ENCODE data around the gene RREB1. TPM values are rescaled to one million over a fixed set of nuclear protein-coding genes. Genes with fewer than 3 reads are reported as not detected.

Gene RREB1
- total and polyA plus RNA-seq, 2 donors: 9.2 to 13.3 TPM

DNA sequence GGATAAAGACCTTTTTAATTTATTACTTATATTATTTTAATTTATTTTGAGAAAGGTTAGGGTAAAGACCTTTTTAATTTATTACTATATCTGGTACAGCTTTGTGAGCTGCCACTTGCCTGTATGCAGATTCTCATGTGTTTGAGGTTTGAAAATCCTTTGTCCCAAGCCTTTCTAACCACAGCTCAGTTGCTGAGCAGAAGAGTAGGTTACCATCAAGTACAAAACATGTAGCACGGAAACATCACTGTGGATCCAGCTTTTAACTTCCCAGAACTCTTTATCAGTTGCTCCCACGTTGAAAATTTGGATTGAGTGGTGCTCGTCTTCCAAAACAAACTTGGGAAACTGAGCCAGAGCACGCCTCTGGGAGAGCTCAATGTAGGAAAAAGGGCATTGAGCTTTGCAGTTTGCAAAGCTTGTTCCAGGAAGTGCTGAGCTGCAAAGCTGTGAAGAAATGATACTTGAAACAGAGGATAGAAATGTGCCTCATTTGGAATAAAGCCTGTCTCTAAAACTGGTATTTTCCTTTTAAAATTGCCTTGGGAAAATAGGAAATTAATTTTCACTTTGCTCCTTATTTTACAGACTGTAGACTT is 89.0 kb downstream of the RREB1 start:
- Histone ChIP-seq H3K27ac (ENCODE audit: low read depth in 1 of 2, low read length in 1 of 2) (peak overlapping the region; percentile 50 to 64), H3K4me1 (ENCODE audit: control insufficient read depth in 2 of 2, insufficient read depth in 2 of 2, low read length in 2 of 2) (peaks cover 14 to 30% of the 10 kb centered on the region in 2 donors), H3K4me3 (ENCODE audit: low read length in 2 of 2) (no peak overlapping the region), H3K36me3 (ENCODE audit: control insufficient read depth in 2 of 2, insufficient read depth in 2 of 2, low read length in 1 of 2) (peaks cover 0 to 24% of the 10 kb centered on the region in 2 donors), H3K9me3 (ENCODE audit: control insufficient read depth in 2 of 2, insufficient read depth in 1 of 2, low read length in 1 of 2) (no peaks in the 10 kb centered on the region), H3K27me3 (ENCODE audit: control insufficient read depth in 2 of 2, insufficient read depth in 1 of 2, low read length in 1 of 2) (no peaks in the 10 kb centered on the region)
- peak in 4 of 9 donors; percentile 36 to 61 (median 44) for DNase-seq (ENCODE audit: low read depth in 6 of 9, low spot score in 9 of 9)
- 81% methylated on average over 4 of the region's 4 CpGs for WGBS

DNA sequence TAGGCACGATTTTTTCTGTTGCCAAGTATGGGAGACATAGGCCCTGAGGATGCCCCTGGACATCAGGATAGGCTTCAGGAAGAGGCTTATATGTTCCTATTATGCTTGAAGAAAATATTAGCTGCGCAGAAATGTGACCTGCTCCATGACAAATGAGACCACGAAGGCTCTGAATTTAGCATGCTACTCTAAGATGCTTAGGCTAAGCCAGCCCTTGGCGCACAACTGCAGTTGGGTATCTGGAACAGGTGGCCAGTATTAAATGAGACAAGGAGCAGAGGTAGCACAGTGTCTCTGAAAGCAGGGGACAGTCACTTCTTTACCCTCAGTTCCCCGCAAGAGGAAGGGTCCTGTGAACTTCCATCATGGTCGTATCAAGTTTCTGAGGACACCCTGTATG is 90.0 kb downstream of the RREB1 start:
- no peaks in the 10 kb centered on the region for H3K9me3 ChIP-seq (ENCODE audit: control insufficient read depth in 2 of 2, insufficient read depth in 1 of 2, low read length in 1 of 2)
- no peaks in the 10 kb centered on the region for H3K27me3 ChIP-seq (ENCODE audit: control insufficient read depth in 2 of 2, insufficient read depth in 1 of 2, low read length in 1 of 2)
- no peak for DNase-seq (ENCODE audit: low read depth in 6 of 9, low spot score in 9 of 9)
- H3K4me3 ChIP-seq (ENCODE audit: low read length in 2 of 2): no peak overlapping the region
- H3K4me1 ChIP-seq (ENCODE audit: control insufficient read depth in 2 of 2, insufficient read depth in 2 of 2, low read length in 2 of 2): peaks cover 17 to 38% of the 10 kb centered on the region in 2 donors
- peak overlapping the region in 1 of 2 donors; percentile 26 for H3K27ac ChIP-seq (ENCODE audit: low read depth in 1 of 2, low read length in 1 of 2)
- 98% methylated on average over 6 of the region's 6 CpGs for WGBS
- H3K36me3 ChIP-seq (ENCODE audit: control insufficient read depth in 2 of 2, insufficient read depth in 2 of 2, low read length in 1 of 2): peaks cover 0 to 32% of the 10 kb centered on the region in 2 donors

DNA sequence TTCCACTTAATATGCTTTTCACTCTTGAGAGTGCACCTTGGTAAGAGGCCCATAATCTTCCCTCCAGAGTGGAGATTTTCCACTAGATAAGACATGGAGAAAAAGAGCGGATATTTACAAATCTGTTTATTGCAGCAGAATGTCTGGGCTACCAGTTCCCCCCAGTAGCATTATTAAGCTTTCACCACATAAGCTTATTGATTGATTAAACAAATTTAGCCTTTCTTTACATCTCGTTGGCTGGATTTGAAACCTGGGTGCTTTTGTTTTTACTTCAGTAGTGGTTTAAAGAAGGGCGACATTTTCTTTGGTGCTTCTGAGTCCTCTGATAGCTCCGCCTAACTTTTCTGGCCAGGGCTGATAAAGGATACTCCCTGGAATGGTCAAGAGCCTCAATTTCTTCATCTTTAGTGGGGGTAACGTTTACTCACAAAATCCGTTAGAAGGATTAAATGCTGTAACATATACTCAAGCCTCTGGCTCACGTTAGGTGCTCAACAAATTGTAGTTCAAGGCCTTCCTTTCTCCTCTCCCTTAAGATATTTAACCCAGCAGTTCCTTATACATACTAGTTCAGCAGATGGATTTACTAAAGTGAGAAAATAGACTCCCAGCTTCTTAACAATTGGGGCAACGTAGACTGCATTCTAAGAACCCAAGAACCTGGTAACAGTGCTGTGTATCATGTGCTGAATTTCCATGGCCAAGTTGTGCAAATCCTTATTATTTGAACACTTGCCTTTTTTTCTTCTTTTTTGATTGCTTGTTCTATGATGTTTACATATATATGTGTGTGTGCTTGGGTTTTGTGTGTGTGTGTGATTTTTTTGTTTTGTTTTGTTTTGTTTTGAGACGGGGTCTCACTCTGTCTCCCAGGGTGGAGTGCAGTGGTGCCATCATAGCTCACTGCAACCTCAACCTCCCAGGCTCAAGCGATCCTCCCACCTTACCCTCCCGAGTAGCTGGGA is 91.4 kb downstream of the RREB1 start:
- WGBS: 98% methylated on average over 11 of the region's 11 CpGs
- Histone ChIP-seq H3K9me3 (ENCODE audit: control insufficient read depth in 2 of 2, insufficient read depth in 1 of 2, low read length in 1 of 2) (no peaks in the 10 kb centered on the region), H3K36me3 (ENCODE audit: control insufficient read depth in 2 of 2, insufficient read depth in 2 of 2, low read length in 1 of 2) (peaks cover 10 to 40% of the 10 kb centered on the region in 2 donors), H3K4me1 (ENCODE audit: control insufficient read depth in 2 of 2, insufficient read depth in 2 of 2, low read length in 2 of 2) (peaks cover 17 to 38% of the 10 kb centered on the region in 2 donors), H3K27ac (ENCODE audit: low read depth in 1 of 2, low read length in 1 of 2) (no peak overlapping the region), H3K27me3 (ENCODE audit: control insufficient read depth in 2 of 2, insufficient read depth in 1 of 2, low read length in 1 of 2) (no peaks in the 10 kb centered on the region), H3K4me3 (ENCODE audit: low read length in 2 of 2) (no peak overlapping the region)
- DNase-seq (ENCODE audit: low read depth in 6 of 9, low spot score in 9 of 9): no peak

DNA sequence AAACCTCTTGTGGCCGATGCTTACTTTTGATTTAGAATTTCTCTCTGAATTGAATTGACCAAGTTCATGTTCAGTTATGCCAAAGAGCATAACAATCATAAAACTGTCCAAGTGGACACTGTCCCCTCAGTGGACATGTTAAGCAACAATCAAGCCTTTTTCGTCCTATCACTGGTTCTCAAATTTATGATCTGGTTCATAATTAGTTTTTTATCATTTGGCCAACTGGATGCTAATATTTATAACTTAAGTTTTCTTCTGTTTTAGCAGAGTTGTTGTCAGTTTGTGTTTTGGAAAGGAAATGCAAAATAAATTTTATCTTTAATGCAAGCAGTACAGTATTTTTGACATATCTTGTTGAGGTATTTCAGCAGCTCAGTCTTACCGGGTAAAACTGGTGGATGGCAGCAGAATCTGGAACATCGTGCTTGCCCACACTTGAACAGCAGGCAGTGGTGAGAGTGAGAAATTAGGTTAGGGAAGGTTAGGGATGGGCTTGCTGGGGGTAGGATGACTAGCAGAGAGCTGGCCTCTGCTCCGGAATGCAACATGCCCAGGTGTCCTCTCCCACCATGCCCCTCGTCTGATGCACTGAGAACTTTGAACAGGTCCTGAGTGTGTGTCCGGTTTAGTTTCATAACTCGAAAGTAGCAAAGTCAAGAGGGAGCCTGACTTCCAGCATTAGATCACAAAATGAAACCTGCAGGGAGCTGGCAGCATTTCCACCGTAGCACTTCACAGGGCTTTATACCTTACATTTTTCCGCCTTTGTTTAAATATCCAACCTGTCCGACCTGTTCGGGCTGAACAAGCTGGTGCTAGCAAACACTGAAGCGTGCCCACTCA is 93.1 kb downstream of the RREB1 start:
- Histone ChIP-seq H3K27ac (ENCODE audit: low read depth in 1 of 2, low read length in 1 of 2) (peak overlapping the region in 1 of 2 donors; percentile 62), H3K4me1 (ENCODE audit: control insufficient read depth in 2 of 2, insufficient read depth in 2 of 2, low read length in 2 of 2) (peaks cover 12 to 34% of the 10 kb centered on the region in 2 donors), H3K9me3 (ENCODE audit: control insufficient read depth in 2 of 2, insufficient read depth in 1 of 2, low read length in 1 of 2) (no peaks in the 10 kb centered on the region), H3K4me3 (ENCODE audit: low read length in 2 of 2) (no peak overlapping the region), H3K27me3 (ENCODE audit: control insufficient read depth in 2 of 2, insufficient read depth in 1 of 2, low read length in 1 of 2) (no peaks in the 10 kb centered on the region), H3K36me3 (ENCODE audit: control insufficient read depth in 2 of 2, insufficient read depth in 2 of 2, low read length in 1 of 2) (peaks cover 14 to 53% of the 10 kb centered on the region in 2 donors)
- DNase-seq (ENCODE audit: low read depth in 6 of 9, low spot score in 9 of 9): peak in 1 of 9 donors; percentile 24
- 92% methylated on average over 13 of the region's 13 CpGs for WGBS

DNA sequence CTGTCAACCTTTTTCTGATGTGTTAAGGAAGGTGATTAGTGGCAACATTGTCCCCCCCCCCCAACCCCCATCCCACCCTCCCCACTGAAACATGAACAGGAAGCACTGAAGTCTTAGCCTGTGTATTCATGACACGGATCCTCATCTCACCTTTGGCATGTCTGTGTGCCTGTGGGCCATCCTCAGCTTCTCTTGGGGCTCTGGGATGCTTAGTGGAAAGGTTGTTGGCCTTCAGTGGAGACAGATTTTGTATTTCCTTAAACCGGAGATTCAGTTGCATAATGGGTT is 93.6 kb downstream of the RREB1 start:
- peak overlapping the region; percentile 3 to 50 for H3K27ac ChIP-seq (ENCODE audit: low read depth in 1 of 2, low read length in 1 of 2)
- no peaks in the 10 kb centered on the region for H3K9me3 ChIP-seq (ENCODE audit: control insufficient read depth in 2 of 2, insufficient read depth in 1 of 2, low read length in 1 of 2)
- no peak overlapping the region for H3K4me3 ChIP-seq (ENCODE audit: low read length in 2 of 2)
- H3K27me3 ChIP-seq (ENCODE audit: control insufficient read depth in 2 of 2, insufficient read depth in 1 of 2, low read length in 1 of 2): no peaks in the 10 kb centered on the region
- no peak for DNase-seq (ENCODE audit: low read depth in 6 of 9, low spot score in 9 of 9)
- peaks cover 12 to 30% of the 10 kb centered on the region in 2 donors for H3K4me1 ChIP-seq (ENCODE audit: control insufficient read depth in 2 of 2, insufficient read depth in 2 of 2, low read length in 2 of 2)
- WGBS: 62% methylated on average over 2 of the region's 2 CpGs
- peaks cover 14 to 53% of the 10 kb centered on the region in 2 donors for H3K36me3 ChIP-seq (ENCODE audit: control insufficient read depth in 2 of 2, insufficient read depth in 2 of 2, low read length in 1 of 2)

DNA sequence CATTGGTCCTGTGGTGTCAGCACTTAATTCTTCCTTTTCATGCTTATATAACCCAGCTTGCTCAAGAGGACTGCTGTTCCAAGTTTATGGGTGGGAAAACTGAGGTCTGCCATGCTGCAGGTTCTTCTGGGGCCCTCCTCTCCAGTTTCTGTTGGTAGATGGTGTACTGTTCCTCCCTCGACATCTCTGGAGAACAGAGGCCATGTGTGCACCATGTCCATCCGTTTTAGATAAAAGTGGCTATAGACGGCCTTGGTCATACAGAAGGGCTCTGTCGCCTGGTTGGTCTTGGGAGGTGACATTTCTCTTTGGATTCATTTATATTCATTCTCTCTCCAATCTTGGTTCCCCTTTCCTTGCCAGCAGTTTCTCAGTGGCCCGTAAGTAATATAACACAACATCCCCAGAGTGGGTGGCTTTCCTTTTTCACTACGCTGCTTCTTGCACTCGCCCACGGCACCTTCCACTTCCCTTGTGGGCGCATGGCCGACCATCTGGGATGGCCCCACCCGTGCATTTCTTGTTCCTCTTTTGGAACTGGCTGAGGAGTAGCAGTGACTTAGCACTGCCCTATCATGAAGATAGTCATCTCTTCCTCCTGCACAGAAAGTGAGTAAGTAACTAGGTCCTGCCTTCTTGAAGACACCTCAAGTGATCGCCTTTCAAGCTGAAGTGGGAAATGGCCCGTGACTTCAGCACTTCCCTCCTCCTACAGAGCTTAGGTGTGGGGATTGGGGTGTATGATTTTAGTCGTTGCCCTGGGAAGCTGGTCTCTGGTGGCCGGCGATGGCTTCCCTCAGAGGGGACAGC is 94.2 kb downstream of the RREB1 start:
- Histone ChIP-seq H3K36me3 (ENCODE audit: control insufficient read depth in 2 of 2, insufficient read depth in 2 of 2, low read length in 1 of 2) (peaks cover 14 to 53% of the 10 kb centered on the region in 2 donors), H3K4me1 (ENCODE audit: control insufficient read depth in 2 of 2, insufficient read depth in 2 of 2, low read length in 2 of 2) (peaks cover 9 to 26% of the 10 kb centered on the region in 2 donors), H3K9me3 (ENCODE audit: control insufficient read depth in 2 of 2, insufficient read depth in 1 of 2, low read length in 1 of 2) (no peaks in the 10 kb centered on the region), H3K27ac (ENCODE audit: low read depth in 1 of 2, low read length in 1 of 2) (peak overlapping the region; percentile 3 to 50), H3K27me3 (ENCODE audit: control insufficient read depth in 2 of 2, insufficient read depth in 1 of 2, low read length in 1 of 2) (no peaks in the 10 kb centered on the region), H3K4me3 (ENCODE audit: low read length in 2 of 2) (no peak overlapping the region)
- peak in 2 of 9 donors; percentile 13 to 41 for DNase-seq (ENCODE audit: low read depth in 6 of 9, low spot score in 9 of 9)
- 40% methylated on average over 16 of the region's 16 CpGs for WGBS

DNA sequence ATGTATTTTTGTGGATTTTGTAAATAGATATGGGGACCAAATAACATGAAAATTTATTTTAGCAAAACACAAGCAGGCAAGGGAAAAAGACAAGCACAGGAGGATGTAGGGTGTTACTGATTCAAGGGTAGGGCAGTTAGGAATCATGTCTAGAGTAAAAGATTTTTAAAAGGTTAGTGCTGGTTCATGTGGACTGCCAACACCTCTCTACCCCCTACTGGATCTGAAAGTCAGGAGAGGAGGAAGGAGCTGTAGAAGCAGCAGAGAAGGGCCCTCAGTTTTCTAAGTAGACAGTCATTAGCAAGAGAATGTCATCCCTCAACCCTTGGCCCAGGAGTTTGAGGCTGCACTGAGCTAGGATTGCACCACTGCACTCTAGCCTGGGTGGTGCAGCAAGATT is 95.2 kb downstream of the RREB1 start:
- Histone ChIP-seq H3K4me1 (ENCODE audit: control insufficient read depth in 2 of 2, insufficient read depth in 2 of 2, low read length in 2 of 2) (peaks cover 4 to 16% of the 10 kb centered on the region in 2 donors), H3K9me3 (ENCODE audit: control insufficient read depth in 2 of 2, insufficient read depth in 1 of 2, low read length in 1 of 2) (no peaks in the 10 kb centered on the region), H3K4me3 (ENCODE audit: low read length in 2 of 2) (no peak overlapping the region), H3K36me3 (ENCODE audit: control insufficient read depth in 2 of 2, insufficient read depth in 2 of 2, low read length in 1 of 2) (peaks cover 14 to 52% of the 10 kb centered on the region in 2 donors), H3K27ac (ENCODE audit: low read depth in 1 of 2, low read length in 1 of 2) (no peak overlapping the region), H3K27me3 (ENCODE audit: control insufficient read depth in 2 of 2, insufficient read depth in 1 of 2, low read length in 1 of 2) (no peaks in the 10 kb centered on the region)
- DNase-seq (ENCODE audit: low read depth in 6 of 9, low spot score in 9 of 9): no peak

DNA sequence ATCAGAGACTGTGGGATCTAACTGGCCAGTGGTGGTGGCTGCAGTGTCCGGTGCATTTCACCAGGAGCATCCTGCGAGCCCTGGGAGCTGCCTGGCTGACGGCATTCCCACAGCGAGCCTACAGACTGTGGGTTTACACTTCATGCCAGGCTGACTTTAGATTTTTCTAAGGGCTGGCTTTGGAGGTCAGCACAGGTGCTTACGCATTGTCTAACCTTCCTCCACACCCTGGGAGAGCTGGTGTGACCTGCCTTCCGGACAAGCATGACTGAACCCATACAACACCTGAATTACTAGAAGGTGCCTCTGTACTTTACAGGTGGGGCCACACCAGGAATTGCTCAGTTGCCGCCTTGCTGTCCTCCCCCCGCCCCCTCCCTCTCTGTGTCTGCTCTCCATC is 96.2 kb downstream of the RREB1 start:
- WGBS: 96% methylated on average over 8 of the region's 8 CpGs
- no peak for DNase-seq (ENCODE audit: low read depth in 6 of 9, low spot score in 9 of 9)
- no peaks in the 10 kb centered on the region for H3K9me3 ChIP-seq (ENCODE audit: control insufficient read depth in 2 of 2, insufficient read depth in 1 of 2, low read length in 1 of 2)
- H3K36me3 ChIP-seq (ENCODE audit: control insufficient read depth in 2 of 2, insufficient read depth in 2 of 2, low read length in 1 of 2): peaks cover 20 to 50% of the 10 kb centered on the region in 2 donors
- no peak overlapping the region for H3K4me3 ChIP-seq (ENCODE audit: low read length in 2 of 2)
- peaks cover 4 to 15% of the 10 kb centered on the region in 2 donors for H3K4me1 ChIP-seq (ENCODE audit: control insufficient read depth in 2 of 2, insufficient read depth in 2 of 2, low read length in 2 of 2)
- no peaks in the 10 kb centered on the region for H3K27me3 ChIP-seq (ENCODE audit: control insufficient read depth in 2 of 2, insufficient read depth in 1 of 2, low read length in 1 of 2)
- no peak overlapping the region for H3K27ac ChIP-seq (ENCODE audit: low read depth in 1 of 2, low read length in 1 of 2)
